HG03432 (cell line): ENCODE data around the gene SGMS1.
"Not testable (repeated sequence)": the region's sequence is repeated elsewhere in the genome, so short reads cannot be mapped to it uniquely, and the experiment has no call there.

ENCODE experiments used
- ATAC-seq: cut with Tn5 transposase; IDR thresholded peaks from one replicate; pipeline ENCODE4 v1.9.1; 2021; ENCODE audit warnings: mild to moderate bottlenecking, moderate library complexity; ENCODE audit not compliant: unreplicated experiment

Gene SGMS1

GRCh38 chr10:50541317-50541716, 82.4 kb downstream of the SGMS1 start:
- ATAC-seq = no peak

- ATAC-seq = peak; percentile 7
Observed at GRCh38 chr10:50540826-50541122, 83.0 kb downstream of the SGMS1 start.

- peak; percentile 49 for ATAC-seq
Observed at GRCh38 chr10:50540069-50540825, 83.5 kb downstream of the SGMS1 start.

DNA sequence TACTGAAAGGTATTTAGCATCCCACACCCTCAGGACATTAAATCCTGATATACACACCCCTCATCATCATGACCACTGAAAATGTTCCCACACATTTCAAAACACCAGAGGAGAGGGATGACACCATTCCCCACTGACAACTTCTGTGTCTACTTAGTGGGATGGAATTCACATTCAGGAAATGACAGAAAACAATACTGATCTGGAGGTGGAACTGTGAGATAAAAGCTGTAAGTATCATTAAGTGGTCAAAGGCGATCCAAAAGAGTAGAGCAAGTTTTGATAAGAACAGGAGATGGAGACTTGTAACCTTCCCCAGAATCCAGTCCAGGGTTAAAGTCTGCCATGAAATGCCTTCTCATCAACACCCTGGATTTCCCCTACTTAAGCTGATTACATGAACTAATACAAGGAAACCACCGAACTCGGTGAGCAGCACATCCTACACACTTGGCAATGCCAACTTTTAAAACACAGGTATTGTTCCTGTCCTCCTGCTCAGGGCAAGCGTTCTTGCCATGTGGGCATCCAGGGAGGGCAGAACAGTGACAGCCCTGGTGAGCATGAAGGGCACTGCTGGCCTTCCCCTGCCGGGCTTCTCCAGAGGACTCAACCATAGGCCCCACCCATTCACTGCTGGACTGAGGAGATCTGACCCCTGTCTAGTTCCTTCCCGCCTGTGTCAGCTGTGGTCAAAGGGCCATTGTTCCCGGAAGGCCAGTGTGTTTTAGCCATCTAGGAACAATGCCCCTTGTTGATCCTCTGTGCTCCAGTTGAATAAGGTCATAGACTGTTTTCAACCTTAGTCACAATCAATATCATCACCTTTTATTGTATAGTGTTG, 85.0 kb downstream of the SGMS1 start:
- peak; percentile 50 for ATAC-seq

DNA sequence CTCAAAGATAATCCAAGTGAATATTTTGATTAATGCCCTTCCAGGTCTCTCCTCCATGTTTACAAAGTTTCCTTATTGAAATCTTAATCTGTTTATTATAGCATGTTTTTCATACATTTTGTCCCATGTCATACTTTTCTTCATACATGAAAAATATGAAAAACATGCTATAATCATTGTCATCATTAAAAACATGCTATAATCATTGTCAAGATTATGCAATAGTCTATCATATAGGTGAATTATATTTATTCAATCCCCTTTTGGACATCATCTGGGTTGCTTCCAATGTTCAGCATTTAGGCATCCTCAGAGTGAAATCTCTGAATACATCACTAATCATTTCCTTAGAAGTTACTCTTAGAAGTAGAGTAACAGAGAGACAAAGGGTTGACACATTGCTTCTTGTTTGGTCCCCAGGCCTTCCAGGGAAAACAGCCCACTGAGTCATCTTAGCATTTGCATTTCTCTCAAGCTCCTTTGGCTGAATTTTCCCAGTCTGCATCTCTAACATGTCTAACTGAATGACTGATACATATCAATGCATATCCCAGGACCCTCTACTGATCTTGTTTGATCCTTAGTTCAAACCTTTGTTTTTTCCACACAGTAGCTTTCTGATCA, 87.0 kb downstream of the SGMS1 start:
- no peak for ATAC-seq

- not testable (repeated sequence) for ATAC-seq
Observed at GRCh38 chr10:50534748-50535376, 88.9 kb downstream of the SGMS1 start.

DNA sequence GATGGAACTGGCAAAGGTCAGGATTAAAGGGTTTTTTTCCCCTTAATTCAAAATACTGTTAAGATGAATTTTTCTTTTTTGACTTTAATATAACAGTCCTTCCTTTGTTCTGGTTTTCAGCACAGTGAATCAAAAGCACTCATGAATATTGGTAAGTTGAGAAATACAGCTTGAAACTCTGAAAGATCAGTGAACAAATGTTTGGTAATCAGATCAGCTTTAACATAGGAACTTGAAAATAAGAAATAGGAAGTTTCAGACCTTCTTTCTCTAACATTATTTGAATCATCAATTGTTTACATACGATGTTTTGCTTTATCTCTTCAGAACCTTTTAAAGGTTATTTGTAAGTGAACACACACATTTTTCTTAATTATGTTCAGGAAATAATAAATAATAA, 90.5 kb downstream of the SGMS1 start:
- no peak for ATAC-seq

DNA sequence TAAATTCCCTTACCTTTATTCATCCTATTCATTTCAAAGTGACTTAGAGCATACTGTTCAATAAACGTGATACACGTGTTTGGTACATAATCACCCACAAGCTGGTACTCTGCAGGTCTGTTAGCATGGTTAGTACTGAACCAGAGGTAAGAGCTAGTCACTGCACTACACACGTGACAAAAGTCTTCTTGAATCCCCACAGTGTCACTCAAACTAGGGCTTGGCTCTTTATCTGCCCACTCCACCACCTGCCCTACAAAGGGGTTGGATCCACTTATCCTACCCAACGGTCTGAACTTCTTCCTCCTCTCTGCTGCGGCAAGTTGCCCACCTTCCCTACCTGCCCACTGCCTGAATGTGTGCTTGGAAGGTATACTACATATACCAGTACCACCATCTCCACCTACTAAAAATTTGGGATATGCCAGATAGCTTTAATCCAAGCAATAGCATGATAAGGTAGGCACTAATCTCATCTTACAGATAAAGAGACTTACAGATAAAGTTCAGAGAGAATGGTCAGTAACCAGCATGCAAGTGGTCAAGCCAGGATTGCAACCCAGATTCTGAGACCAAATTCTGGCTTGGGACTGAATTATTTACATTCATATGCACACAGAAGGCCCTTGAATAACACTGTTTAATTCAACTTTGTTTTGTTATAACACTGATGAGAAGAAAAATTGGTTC, 92.2 kb downstream of the SGMS1 start:
- ATAC-seq = no peak

- no peak for ATAC-seq
Observed at GRCh38 chr10:50529660-50530059, 94.1 kb downstream of the SGMS1 start.

GRCh38 chr10:50528206-50528605, 95.5 kb downstream of the SGMS1 start:
- no peak for ATAC-seq

DNA sequence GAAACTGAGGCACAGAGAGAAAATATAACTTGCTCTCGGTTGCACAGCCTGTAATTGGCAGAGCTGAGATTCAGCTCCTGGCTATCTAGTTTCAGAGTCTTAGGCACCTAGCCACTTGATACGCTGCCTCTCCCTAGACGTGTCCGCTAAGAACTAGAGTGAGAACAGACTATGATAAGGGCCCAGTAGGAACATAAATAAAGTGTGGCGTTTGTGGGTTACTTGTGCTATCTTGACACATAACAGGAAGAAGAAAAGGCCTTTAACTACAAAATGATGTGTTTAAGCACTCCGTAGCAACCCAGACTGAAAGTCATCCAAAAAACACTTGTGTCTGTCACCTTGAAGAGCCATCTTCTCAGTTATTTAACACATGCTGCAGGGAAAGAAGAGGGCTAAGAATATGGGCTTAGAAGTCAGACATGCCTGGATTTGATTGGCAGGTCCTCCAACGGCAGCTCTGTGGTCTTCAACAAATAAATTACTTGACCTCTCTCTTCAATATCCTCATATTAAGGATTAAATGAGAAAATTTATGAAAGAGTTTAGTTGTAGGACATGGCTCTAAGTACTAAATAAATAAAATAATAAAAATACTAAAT, 96.2 kb downstream of the SGMS1 start:
- ATAC-seq = no peak

- no peak for ATAC-seq
Observed at GRCh38 chr10:50526185-50526584, 97.6 kb downstream of the SGMS1 start.

GRCh38 chr10:50523357-50523756, 100.4 kb downstream of the SGMS1 start:
- no peak for ATAC-seq

GRCh38 chr10:50522908-50523307, 100.8 kb downstream of the SGMS1 start:
- no peak for ATAC-seq

- no peak for ATAC-seq
Observed at GRCh38 chr10:50520115-50520514, 103.6 kb downstream of the SGMS1 start.

DNA sequence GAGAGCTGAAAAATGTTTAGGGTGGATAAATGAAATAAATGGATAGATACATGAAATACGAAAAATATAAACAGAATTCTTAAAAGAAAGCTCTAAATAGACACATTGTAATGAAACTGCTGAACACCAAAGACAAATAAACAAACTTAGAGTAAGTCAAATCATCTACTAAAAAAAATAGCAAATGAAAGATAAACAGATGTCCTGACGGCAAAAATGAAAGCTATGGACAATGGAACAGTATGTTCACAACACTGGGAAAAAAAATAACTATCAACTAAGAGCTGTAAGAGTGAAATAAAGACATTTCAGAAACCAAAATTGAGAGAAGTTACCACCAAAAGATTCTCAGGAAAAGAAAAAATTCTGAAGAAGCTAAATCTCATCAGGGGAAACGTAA, 106.1 kb downstream of the SGMS1 start:
- no peak for ATAC-seq

DNA sequence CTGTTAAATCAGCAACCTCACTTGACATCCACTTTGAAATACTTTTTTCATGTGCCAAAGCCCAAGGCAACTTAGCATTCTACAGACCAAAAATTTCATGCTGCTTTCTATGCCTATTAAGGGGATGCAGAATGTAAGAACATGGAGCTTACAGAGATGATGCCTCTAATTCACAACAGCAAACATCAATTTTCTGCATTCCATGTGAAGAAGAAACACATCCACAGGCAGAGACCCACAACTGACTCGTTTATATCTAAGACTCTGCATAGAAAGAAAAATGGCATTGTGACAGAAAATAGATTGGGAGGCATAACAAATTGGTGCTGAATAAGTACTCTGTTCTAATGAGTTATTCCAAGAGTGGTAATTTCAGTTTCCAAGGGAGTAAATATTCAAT, 107.6 kb downstream of the SGMS1 start:
- no peak for ATAC-seq

- ATAC-seq = no peak
Observed at GRCh38 chr10:50515420-50515819, 108.3 kb downstream of the SGMS1 start.

GRCh38 chr10:50514995-50515394, 108.8 kb downstream of the SGMS1 start:
- no peak for ATAC-seq

DNA sequence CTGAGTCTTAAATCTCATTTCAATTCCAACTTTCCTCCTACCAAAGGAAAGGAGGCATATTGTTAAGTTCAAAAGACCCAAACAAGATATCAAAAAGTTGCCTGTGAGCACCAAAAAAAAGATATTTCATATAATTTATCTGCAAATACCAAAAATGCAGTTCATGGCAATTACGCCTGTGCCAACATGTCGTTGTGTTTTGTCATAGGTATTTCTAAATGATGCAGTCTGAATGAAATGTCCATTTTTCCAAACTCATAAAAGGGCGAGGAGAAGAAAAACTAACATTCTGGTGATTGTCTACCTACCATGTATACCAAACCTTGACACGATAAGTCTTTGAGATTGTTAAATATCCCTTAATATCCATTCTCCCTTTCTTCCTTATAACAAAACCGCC, 109.8 kb downstream of the SGMS1 start:
- ATAC-seq = no peak
